NCI-H1436 treated with DMSO at 0.1 percent for 48 hours (cell line): ENCODE data around the gene ADAMTS2.
"Not testable (repeated sequence)": the region's sequence is repeated elsewhere in the genome, so short reads cannot be mapped to it uniquely, and the experiment has no call there.

ENCODE experiments used
- DNase-seq: peaks from one replicate; lab custom pipeline; 2025; lab: John Stamatoyannopoulos, UW

ADAMTS2 gene

DNA sequence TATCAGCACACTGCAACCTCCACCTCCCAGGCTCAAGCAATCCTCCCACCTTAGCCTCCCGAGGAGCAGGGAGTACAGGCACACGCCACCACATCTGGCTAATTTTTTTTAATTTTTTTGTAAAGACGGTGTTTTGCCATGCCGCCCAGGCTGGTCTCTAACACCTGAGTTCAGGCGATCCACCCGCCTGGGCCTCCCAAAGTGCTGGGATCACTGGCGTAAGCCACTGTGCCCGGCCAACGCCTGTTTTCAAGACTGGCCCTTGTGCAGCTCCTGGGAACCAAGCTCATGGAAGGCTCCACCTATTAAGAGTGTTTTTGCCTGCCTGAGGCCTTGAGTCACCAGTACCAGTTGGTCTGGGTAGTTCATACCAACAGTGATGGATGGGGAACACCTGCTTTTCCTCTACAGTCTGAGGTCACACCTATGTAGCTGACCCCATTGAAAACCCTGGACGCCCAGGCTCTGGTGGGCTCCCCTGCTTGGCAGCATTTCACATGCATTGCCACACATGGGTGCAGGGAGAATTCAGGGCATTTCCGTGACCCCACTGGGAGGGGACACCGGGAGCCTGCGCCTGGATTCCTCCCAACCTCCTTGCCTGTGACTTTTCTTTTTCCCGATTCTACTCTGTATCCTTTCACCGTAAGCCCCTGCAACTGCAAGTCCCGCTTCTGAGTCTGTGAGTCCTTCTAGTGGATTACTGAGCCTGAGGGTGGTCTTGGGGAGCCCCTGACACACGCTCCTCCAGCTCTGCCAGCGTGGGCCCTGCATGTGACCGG is 221.6 kb downstream of the ADAMTS2 start:
- DNase-seq, result no peak

DNA sequence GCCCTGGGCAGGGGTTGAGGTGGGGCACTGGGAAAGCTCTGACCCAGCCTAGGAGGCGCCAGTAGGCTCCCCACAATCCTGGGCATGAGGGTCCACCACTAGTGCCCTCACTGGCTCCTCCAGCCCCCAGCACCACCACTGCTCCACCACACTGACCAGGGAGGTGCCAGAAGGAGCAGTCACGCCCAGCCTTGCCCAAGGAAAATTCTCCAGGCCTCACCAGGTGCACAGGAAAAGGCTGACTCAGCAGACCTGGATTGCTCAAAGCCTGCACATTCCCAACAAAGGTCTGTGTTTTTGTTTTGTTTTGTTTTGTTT is 222.2 kb downstream of the ADAMTS2 start:
- no peak for DNase-seq

- no peak for DNase-seq
These were observed 222.7 kb downstream of the ADAMTS2 start for GRCh38 chr5:179122411-179123108.

DNA sequence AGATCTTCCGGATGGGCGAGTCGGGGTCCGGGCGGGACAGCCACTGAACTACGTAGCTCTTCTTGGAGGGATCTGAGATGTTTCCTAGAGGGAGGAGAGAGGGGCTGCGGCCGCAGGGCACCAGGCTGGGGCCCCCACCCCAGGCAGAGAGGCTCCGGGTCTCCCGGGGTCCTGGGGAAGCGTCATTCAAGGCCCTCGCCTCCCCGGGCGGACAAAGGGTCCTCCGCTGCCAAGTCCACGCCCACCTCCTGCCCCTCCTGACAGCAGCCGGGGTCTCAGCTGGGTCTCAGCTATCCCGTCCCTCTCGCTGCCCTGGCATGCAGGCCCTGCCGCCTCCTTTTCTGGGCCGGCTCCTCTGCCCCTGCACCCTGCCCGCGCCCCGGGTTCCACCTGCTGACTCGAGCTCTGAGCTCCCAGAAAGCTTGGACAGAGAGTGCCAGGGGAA is 223.6 kb downstream of the ADAMTS2 start:
- DNase-seq, result no peak

DNA sequence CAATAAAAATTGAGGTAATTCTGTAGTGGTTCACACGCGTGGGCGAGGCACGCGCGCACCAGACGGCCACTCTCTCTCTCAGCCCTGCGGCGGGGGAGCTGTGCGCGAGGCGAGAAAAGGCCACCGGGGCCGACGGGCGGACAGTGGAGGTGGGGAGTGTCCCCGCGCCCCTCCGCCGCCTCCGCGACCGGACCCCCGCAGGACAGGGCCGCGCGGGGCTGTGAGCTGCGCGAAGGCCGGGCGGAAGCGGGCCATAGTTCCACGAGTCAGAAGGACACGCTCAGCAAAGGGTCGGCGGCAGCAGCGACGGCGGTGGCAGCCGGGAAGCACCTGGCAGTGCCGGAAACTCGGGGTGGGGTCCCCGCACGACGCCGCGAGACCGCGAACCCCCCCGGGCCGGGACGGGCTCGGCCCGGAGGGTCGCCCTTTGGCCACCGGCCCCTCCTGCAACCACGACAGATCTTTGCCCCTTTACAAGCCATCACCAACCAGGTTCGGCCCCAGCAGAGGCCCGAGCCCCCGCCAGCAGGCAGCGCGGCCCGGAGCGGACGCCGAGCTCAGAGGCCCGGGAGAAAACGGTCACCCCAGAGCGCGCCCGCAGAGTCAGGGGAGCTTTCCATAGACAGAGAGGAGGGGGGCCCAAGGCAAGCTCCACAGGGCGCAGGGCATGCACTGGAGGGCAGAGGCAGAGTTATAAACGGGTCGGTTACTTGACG is 224.2 kb downstream of the ADAMTS2 start:
- no peak for DNase-seq

DNA sequence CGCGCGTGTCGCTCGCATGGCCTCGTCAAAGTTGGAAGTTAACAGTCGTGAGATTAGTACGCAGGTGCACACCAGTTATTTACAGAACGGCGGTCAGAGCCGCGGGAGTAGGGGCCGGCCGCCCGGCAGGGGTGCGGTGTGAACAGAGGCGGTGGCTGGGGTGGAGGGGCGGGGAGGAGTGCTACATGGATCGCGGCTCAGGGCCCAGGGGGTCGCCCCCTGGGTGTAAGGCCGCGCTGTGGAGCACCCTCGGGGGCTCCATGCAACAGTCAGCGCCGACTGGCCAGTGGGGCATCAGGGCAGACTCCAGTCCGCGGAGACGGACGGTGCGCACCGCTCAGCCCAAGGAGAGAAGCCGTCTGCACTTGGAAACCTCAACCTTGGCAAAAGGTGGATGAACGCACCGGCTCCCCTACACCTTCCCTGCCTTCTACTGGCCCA is 224.8 kb downstream of the ADAMTS2 start:
- no peak for DNase-seq

DNA sequence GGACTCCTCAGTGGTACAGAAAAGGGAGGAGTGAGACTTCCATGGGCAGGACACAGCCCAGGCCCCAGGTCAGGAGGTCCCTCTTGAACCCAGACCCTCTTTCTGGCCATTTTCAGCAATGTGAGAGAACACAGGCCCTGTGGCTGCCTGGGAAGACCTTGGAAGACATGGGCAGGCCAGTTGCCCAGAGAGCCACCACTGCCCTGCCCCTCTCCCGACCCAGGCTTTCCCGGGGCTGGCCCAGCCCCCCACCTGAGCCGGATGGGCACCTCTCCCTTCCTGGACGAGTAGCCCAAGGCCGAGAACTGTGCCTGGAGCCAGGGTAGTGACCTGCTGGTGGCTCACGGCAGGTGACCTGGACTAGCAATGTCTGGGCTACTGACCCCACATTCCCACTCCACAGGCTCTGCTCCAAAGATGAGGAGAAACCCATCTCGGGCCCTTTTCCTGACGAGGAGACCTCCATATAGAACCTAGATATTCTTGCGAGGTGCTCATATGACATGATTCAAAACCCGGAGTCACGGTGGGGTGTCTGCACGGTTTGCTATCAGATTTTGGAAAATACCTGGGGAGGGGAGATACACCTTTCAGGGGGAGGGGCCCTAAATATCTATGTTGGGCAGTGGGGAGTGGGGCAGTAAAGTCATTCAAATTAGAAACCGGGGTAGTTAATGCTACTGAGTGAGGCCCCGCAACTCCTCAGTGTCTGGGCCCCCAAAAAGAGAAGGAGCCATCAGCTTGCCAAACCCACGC is 225.7 kb downstream of the ADAMTS2 start:
- DNase-seq, result no peak

- no peak for DNase-seq
These were observed 226.4 kb downstream of the ADAMTS2 start for GRCh38 chr5:179118756-179119414.

GRCh38 chr5:179118338-179118737 is 226.9 kb downstream of the ADAMTS2 start:
- no peak for DNase-seq

DNA sequence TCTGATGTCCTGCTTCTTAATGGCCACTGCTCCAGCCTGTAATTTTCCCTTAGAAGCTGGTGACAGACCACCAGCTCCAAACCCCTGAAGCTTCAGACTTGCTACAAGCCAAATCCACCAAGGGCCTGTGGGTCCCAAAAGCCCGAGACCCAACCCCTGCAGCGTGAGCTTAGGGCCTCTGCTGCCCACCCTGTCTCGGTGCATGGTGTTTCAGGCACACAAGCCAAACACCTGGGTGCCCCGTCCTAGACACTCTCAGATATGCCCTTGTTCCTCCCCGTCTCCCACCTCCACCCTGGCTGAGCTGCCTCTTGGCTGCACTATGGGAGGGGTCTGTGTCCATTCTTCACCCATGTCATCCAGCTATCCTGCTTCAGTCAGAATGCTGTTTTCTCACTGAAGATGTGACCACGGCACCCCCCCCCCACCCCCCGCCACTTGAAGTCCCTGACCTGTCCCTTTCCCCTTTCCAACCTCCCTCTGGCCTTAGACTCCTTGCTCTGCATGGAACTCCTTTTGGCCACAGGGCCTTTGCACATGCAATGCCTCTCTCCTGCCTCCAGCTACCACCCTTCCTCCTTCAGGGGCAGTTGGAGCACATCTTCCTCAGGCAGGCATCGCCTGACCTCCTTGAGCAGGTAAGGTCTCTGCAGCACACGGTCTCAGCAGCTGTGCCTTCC is 229.3 kb downstream of the ADAMTS2 start:
- DNase-seq, result no peak

DNA sequence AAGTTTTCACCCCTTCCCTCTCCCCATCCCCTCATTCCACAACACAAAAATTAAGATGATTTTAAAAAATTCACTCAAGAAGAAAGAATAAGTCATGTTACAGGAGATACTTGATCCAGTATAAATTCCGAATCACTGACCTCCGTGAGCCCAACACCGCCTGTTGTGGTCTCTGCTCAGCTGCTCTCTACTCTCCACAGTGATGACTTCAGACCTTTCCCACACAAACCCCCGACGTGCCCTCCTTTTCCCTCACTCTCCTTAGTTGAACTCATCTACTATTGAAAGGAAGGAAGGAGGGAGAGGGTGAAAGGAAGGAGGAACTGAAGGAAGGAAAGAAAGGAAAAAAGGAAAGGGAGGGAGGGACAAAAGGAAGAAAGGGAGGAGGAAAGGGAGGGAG is 230.0 kb downstream of the ADAMTS2 start:
- DNase-seq, result no peak

DNA sequence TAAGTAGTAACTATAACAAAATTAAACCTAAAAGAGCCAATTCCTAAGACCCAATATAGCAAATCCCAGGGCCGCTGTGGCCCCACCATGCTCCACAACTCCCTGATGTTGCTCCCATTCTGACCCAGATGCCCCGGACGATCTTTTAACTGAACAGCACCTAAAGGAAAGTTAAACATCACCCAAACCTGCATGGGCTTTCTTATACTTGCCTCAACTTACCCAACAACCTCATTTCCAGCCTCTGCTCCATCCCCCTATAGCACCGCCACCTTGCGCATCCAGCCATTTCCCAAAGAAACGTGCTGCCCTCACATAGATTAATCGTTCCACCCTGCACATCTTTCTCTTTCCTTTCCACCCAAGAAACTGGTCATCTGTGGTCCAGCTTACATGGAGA is 230.5 kb downstream of the ADAMTS2 start:
- DNase-seq, result no peak

DNA sequence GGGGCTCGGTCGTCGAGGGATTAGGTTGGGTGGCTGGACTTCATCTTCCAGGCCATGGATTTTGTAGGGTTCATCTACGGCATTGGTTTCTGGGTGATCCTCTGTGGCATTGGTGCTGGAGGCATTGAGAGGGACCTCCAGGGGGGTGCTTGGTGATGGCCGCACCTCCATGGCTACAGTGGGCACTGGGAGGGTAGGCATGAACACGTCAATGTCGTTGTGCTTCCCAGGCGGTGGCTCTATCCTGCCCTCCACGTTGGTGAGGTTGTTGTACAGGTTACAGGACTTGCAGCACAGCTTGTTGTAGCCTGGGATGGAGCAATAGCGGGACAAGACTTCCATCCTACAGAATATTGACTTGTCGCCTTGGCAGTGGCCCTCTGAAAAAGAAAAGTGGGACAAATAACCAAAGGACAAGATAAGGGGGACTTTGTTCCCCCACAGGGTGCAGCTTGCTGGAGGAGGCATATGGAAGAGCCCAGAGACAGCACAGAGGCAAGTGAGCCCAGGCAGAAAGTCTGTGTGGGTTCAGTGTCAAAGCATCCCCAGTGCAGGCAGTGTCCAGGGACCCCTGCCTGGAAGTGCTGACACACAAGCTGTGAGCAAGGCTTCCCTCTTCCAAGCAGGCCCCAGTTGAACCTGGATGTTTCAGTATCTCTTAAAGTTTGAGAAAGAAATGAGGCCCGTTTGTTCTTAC is 231.2 kb downstream of the ADAMTS2 start:
- DNase-seq, result no peak

DNA sequence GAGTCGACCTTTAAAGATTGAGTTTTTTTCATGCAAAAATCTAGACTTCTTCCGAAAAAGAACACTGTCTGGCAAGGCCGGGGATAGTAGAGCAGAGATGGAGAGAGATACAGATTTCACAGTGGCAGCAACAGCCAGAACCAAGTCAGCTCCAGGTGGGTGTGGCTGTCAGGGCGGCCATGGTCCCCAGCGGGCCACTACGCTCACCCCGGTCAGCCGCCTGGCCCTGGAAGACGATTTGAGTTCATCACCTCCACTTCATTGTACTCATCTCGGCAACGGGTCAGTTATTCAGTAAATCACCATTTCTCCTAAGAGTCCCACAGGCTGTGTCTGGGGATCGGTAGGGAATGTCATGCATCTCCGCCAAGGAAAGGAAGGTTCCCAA is 232.1 kb downstream of the ADAMTS2 start:
- no peak for DNase-seq

- DNase-seq, result no peak
These were observed 232.7 kb downstream of the ADAMTS2 start for GRCh38 chr5:179112469-179113142.

DNA sequence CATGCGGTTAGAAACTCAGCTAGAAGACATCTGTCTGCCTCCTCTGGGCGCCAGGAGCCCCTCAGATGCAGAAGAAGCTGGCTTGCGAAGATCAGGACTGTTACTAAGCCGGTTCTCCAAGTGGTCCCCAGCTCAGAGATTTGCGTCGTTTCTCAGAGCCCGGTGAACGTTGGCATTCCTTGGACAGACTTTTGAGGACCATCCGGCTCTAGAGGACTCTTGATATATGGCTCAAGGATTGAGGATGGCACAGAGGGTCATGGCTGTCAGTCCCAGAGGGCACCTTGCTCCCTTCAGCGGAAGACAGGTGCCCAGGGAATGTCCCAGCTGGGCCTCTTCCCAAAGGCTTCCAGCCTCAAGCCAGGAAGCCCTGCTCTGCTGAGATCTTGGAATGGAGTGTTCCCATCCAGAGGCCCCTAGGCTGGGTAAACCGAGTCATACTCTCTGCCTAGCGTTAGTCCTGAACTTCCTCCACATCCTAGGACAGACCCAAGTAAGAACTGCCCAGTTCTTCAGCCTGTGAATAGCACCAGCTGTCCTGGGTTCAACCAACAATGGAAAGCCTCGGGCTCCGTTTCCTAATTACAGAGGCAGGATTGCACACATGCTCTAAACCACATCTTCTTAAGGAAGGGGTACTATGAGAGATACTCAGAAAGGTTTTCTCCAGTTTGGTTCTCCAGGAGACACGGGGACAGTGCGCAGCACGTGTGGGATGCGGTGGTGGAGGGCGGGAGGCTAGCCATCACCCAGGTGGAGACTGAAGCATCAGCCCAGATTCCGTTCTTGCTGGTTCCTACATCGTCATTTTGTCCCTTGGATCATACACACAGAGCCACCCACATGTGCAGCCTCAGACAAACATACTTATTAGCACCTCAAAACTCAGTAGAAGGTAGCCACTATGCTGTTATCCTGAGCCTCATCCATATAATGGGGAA is 233.7 kb downstream of the ADAMTS2 start:
- DNase-seq, result no peak

DNA sequence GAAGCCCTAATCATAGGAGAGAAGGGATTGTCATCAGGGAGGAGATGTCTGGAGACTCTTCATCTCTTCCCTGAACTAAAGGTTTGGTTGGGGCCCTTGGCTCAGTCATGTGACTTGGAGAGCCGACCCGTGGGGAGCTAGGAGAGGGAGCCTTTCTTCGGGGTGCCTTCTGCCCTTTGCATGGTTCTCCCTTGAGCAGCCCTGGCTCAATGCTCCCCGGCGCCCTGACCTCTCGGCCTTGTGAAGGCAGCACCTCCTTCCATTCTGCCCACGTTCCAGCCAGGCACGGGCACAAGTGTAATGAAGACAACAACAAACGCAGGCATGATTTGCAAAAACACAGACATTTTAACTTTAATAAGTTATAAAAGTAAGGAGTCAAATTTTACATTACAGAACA is 234.7 kb downstream of the ADAMTS2 start:
- no peak for DNase-seq

DNA sequence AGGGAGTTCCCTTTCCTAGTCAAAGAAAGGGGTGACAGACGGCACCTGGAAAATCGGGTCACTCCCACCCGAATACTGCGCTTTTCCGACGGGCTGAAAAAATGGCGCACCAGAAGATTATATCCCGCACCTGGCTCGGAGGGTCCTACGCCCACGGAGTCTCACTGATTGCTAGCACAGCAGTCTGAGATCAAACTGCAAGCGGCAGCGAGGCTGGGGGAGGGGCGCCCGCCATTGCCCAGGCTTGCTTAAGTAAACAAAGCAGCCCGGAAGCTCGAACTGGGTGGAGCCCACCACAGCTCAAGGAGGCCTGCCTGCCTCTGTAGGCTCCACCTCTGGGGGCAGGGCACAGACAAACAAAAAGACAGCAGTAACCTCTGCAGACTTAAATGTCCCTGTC is 244.0 kb downstream of the ADAMTS2 start:
- DNase-seq, result not testable (repeated sequence)

DNA sequence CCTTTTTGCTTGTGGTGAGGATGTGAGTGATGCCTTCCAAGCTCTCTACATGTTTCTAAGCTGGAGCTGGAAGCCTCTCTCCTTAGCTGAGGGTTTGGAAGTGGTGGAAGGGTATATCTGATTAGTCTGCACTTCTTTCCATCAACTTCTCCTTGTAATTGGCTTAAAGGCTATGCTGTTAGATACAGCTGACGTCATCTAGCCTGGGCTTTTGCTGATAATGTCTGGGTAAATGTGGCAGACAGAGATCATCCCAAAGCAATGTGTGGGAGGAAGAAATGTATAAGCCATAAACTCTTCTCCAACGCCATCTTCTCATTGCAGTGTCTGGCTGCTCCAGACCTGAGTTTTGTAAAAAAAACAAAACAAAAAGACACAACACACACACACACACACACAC is 255.8 kb downstream of the ADAMTS2 start:
- no peak for DNase-seq
